RWPE1 (cell line): ENCODE results near the gene TMEM154.

Experiments used
- CTCF ChIA-PET: fragments of 350-600 bp; sonication (Branson Sonifier 250); formaldehyde crosslinking; extraction: SDS; loops from one replicate; lab custom pipeline; 2021; lab: Yijun Ruan, JAX
- POLR2A ChIA-PET: fragments of 400-600 bp; formaldehyde crosslinking; extraction: SDS; loops from one replicate; lab custom pipeline; 2020; ENCODE audit warnings: antibody characterized with exemption; ENCODE audit not compliant: low non-redundant PET; lab: Yijun Ruan, JAX
- DNase-seq: peaks from one replicate; pipeline ENCODE4 v3.0.0; 2012; ENCODE audit warnings: low spot score
- H3K27ac ChIP-seq: fragments of 450-650 bp; 2 replicates; pipeline ENCODE4 v1.5.1; 2017
- TF ChIP-seq, protein P1 (sequence below): fragments of 450-650 bp; conservative IDR thresholded peaks from 2 replicates; pipeline ENCODE4 v1.5.1; 2017; ENCODE audit warnings: low read depth, mild to moderate bottlenecking

TMEM154 gene

DNA sequence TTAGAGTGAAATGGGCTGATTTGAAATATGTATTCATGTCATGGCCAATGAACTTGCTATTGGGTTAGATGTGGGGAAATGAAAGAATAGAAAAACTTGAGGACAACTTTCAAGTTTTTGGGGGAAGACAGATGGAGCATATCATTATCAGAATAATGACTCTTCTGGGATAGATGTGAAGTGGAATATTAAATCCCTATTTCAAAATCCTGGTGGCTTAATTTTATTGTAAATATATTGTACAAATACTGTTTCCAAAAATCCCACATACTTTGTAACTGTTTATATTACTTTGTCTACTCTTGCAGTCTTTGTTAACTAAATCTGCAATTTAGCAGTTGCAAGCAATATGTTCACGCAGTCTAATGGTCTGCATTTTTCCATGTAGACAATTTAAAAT lies 108.0 kb downstream of the TMEM154 start:
- CTCF ChIA-PET: no interaction called here
- POLR2A ChIA-PET: no interaction called here
- DNase-seq: no peak
- TF ChIP-seq, protein P1, sequence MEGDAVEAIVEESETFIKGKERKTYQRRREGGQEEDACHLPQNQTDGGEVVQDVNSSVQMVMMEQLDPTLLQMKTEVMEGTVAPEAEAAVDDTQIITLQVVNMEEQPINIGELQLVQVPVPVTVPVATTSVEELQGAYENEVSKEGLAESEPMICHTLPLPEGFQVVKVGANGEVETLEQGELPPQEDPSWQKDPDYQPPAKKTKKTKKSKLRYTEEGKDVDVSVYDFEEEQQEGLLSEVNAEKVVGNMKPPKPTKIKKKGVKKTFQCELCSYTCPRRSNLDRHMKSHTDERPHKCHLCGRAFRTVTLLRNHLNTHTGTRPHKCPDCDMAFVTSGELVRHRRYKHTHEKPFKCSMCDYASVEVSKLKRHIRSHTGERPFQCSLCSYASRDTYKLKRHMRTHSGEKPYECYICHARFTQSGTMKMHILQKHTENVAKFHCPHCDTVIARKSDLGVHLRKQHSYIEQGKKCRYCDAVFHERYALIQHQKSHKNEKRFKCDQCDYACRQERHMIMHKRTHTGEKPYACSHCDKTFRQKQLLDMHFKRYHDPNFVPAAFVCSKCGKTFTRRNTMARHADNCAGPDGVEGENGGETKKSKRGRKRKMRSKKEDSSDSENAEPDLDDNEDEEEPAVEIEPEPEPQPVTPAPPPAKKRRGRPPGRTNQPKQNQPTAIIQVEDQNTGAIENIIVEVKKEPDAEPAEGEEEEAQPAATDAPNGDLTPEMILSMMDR: no peak
- no peak overlapping the region for H3K27ac ChIP-seq

DNA sequence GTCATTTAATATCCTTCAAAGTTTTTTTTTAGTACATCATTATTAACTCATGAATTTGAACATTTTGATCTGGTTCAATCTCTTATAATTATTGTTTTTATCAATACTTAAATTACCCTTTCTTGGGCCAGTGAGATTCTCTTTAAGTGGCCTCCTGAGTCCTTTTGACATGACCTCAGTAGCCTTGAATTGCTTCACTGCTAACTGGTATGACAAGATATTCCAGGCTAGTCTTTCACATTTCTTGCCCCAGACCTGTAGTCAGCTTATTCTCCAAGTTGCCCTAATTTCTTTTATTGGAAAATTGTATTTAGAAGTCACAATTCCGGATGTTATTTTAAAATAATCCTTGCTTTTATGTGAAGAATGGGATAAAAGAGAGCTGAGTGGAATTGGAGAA lies 108.5 kb downstream of the TMEM154 start:
- CTCF ChIA-PET: interaction anchor here (1.5 kb wide), 1 partner anchor 70 kb away, joined by 5 read pairs; no protein-coding TSS in a partner anchor
- POLR2A ChIA-PET: no interaction called here
- no peak overlapping the region for H3K27ac ChIP-seq
- TF ChIP-seq, protein P1: no peak
- DNase-seq: no peak
